ENCODE results near the gene ITPR1.

The ITPR1 gene

DNA sequence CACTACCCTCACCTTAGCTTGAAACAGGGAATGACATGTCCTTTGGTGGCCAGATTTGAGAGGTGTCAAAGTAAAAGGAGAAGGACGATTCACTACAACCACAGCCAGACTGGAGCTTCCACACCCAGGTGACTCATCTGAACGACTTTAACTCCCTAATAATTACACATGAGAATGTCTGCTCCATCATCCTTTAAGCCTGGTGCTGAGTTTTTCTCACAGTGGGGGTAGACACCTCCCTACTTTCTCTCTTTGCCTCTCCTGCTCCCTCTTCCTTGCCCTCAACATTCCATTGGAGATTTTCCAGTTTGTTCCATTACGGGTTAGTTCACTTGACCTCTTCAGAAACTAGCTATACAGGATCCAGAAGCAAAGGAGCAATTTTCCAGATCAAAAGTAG lies 331.8 kb downstream of the ITPR1 start:
- Histone ChIP-seq H3K4me3 (replicated peaks; ENCODE audit: insufficient read depth, low read length) (no peak overlapping the region), H3K27ac (replicated peaks) (no peak overlapping the region), H3K27me3 (ENCODE audit: insufficient read depth, poor library complexity, severe bottlenecking) (no peaks in the 10 kb centered on the region)
- no peak for DNase-seq (ENCODE audit: low read depth in 1 of 2, low spot score in 1 of 2)
- TF ChIP-seq POLR2AphosphoS5 (IDR thresholded peaks at IDR 0.05; ENCODE audit: low read depth) (no peak), GABPA (IDR thresholded peaks at IDR 0.05; ENCODE audit: low read depth) (no peak), SPI1 (IDR thresholded peaks at IDR 0.05; ENCODE audit: borderline replicate concordance, low read depth) (no peak), CTCF (IDR thresholded peaks at IDR 0.05; ENCODE audit: insufficient read depth, low read length) (no peak)
- TF ChIP-seq, protein P1, sequence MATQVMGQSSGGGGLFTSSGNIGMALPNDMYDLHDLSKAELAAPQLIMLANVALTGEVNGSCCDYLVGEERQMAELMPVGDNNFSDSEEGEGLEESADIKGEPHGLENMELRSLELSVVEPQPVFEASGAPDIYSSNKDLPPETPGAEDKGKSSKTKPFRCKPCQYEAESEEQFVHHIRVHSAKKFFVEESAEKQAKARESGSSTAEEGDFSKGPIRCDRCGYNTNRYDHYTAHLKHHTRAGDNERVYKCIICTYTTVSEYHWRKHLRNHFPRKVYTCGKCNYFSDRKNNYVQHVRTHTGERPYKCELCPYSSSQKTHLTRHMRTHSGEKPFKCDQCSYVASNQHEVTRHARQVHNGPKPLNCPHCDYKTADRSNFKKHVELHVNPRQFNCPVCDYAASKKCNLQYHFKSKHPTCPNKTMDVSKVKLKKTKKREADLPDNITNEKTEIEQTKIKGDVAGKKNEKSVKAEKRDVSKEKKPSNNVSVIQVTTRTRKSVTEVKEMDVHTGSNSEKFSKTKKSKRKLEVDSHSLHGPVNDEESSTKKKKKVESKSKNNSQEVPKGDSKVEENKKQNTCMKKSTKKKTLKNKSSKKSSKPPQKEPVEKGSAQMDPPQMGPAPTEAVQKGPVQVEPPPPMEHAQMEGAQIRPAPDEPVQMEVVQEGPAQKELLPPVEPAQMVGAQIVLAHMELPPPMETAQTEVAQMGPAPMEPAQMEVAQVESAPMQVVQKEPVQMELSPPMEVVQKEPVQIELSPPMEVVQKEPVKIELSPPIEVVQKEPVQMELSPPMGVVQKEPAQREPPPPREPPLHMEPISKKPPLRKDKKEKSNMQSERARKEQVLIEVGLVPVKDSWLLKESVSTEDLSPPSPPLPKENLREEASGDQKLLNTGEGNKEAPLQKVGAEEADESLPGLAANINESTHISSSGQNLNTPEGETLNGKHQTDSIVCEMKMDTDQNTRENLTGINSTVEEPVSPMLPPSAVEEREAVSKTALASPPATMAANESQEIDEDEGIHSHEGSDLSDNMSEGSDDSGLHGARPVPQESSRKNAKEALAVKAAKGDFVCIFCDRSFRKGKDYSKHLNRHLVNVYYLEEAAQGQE (IDR thresholded peaks at IDR 0.05; ENCODE audit: insufficient replicate concordance, low read depth), result no peak

DNA sequence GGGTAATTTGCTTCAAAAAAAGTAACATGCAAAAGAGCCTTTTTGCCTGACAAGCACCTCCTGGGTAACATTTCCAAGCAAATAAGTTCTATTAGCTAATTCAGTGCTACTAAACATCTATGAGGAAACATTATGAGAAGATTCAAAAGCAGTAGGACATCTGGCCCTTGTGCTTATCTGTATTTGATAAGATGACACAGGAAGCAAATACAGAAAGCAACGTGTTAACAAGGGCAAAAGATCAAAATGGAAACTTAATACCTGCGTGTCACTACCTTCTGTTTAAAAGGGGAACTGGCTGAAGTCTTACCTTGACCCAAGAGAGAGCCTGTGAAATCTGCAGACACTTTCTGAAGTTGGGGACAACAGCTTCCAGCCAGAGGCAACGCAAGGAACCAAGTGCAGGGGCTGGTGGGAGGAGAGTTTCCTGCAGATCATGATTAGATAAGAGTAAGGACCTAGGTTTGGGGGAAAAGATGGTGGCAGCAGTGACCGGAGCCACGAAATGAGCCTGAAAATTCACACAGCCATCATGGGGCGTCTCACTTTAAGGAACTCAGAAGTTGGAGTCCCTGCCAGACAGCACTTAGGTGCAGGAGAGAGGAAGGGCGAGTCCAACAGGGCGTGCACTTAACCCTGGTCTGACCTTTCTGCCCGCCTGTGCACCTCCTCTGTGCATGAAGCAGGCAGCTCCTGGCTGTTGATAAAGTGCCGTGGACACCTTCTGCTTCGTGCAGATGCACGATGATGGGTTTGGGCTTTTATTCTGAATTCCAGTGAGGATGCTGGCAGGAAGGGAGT lies 332.5 kb downstream of the ITPR1 start:
- DNase-seq (ENCODE audit: low read depth in 1 of 2, low spot score in 1 of 2), result peak in 1 of 2 experiments; percentile 55
- peak overlapping the region; percentile 53 for H3K27ac ChIP-seq (replicated peaks)

More for the DNA sequence above, 332.5 kb downstream of the ITPR1 start:
- Histone ChIP-seq H3K27me3 (ENCODE audit: insufficient read depth, poor library complexity, severe bottlenecking) (no peaks in the 10 kb centered on the region), H3K4me3 (replicated peaks; ENCODE audit: insufficient read depth, low read length) (no peak overlapping the region)
- TF ChIP-seq SPI1 (IDR thresholded peaks at IDR 0.05; ENCODE audit: borderline replicate concordance, low read depth) (no peak), POLR2AphosphoS5 (IDR thresholded peaks at IDR 0.05; ENCODE audit: low read depth) (no peak), CTCF (IDR thresholded peaks at IDR 0.05; ENCODE audit: insufficient read depth, low read length) (no peak), GABPA (IDR thresholded peaks at IDR 0.05; ENCODE audit: low read depth) (no peak)
- TF ChIP-seq, protein P1 (IDR thresholded peaks at IDR 0.05; ENCODE audit: insufficient replicate concordance, low read depth), result no peak

All from HL-60 (cell line).